ENCODE results near the gene PPIC. TPM values are rescaled to one million over a fixed set of nuclear protein-coding genes. Genes with fewer than 3 reads are reported as not detected.

PPIC gene
- total and polyA plus RNA-seq, 8 donors, result 31.4 to 51.4 (median 38.3) TPM

DNA sequence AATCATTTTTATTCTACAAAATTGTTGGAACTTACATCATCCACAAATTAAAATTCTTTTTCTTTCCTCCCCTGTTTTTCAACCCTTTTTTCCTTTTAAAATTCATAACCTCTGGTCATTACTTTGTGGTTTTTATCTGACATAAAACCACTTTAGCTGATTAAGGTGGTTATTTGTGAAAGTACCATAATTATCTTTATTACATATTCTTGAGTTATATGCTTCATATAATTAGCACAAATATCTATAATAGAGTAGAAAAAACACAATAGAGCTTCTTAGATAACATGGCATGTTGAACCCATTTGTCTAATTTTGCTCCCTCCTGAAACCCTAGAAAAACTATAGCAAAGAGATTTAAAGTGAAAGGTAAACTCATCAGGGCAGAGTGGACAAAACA is 22.9 kb upstream of the PPIC start:
- Histone ChIP-seq H3K4me3 (no peak overlapping the region), H3K27ac (no peak overlapping the region), H3K27me3 (no peaks in the 10 kb centered on the region), H3K9me3 (peaks cover 0 to 31% of the 10 kb centered on the region in 2 donors), H3K4me1 (no peaks in the 10 kb centered on the region), H3K36me3 (no peaks in the 10 kb centered on the region)
- intact Hi-C loops (cut with DNase I), result no loop called here
- no peak for TF ChIP-seq CTCF (IDR thresholded peaks at IDR 0.05)
- ATAC-seq, result no peak
- no peak for DNase-seq

DNA sequence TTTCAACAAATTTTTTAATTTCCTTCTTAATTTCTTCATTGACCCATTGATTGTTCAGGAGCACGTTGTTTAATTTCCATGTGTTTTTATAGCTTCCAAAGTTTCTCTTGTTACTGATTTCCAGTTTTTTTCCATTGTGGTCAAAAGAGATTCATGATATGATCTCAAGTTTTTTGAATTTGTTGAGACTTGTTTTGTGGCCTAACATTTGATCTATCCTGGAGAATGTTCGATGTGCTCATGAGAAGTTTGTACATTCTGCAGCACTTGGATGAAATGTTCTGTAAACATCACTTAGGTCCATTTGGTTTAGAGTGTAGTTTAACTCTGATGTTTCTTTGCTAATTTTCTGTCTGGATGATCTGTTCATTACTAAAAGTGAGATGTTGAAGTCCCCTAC is 14.7 kb upstream of the PPIC start:
- DNase-seq (no peak), ATAC-seq (no peak)
- H3K36me3 ChIP-seq, result no peaks in the 10 kb centered on the region
- H3K9me3 ChIP-seq, result peaks cover 0 to 6% of the 10 kb centered on the region in 2 donors
- intact Hi-C loops (cut with DNase I), result no loop called here
- TF ChIP-seq CTCF (IDR thresholded peaks at IDR 0.05), result no peak
- no peaks in the 10 kb centered on the region for H3K4me1 ChIP-seq
- no peak overlapping the region for H3K27ac ChIP-seq
- no peak overlapping the region for H3K4me3 ChIP-seq
- no peaks in the 10 kb centered on the region for H3K27me3 ChIP-seq

DNA sequence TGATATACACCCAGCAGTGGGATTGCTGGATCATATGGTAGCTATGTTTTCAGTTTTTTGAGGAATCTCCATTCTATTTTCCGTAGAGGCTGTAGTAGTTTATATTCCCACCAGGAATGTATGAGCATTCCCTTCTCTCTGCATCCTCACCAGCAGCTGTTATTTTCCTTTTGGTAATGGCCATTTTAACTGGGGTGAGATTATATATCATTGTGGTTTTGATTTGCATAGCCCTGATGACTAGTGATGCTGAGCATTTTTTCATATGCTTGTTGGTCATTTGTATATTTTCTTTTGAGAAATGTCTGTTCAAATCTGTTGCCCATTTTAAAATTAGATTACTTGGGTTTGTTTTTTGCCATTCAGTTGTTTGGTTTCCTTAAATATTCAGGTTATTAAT is 11.2 kb upstream of the PPIC start:
- ATAC-seq, result no peak
- no peaks in the 10 kb centered on the region for H3K4me1 ChIP-seq
- no peak for TF ChIP-seq CTCF (IDR thresholded peaks at IDR 0.05)
- no peaks in the 10 kb centered on the region for H3K27me3 ChIP-seq
- intact Hi-C loops (cut with DNase I), result no loop called here
- DNase-seq, result no peak
- H3K9me3 ChIP-seq, result peaks cover 0 to 5% of the 10 kb centered on the region in 2 donors
- no peaks in the 10 kb centered on the region for H3K36me3 ChIP-seq
- no peak overlapping the region for H3K27ac ChIP-seq
- H3K4me3 ChIP-seq, result no peak overlapping the region

GRCh38 chr5:123046222-123046621 is 9.7 kb upstream of the PPIC start:
- ATAC-seq (no peak), DNase-seq (no peak)
- TF ChIP-seq CTCF (IDR thresholded peaks at IDR 0.05), result no peak
- intact Hi-C loops (cut with DNase I), result no loop called here
- H3K36me3 ChIP-seq, result no peaks in the 10 kb centered on the region
- no peak overlapping the region for H3K4me3 ChIP-seq
- H3K27ac ChIP-seq, result no peak overlapping the region
- no peaks in the 10 kb centered on the region for H3K4me1 ChIP-seq
- no peaks in the 10 kb centered on the region for H3K27me3 ChIP-seq
- H3K9me3 ChIP-seq, result no peaks in the 10 kb centered on the region

GRCh38 chr5:123044926-123045617 is 8.5 kb upstream of the PPIC start:
- Histone ChIP-seq H3K27me3 (no peaks in the 10 kb centered on the region), H3K4me3 (no peak overlapping the region), H3K4me1 (no peaks in the 10 kb centered on the region), H3K36me3 (no peaks in the 10 kb centered on the region), H3K9me3 (no peaks in the 10 kb centered on the region), H3K27ac (no peak overlapping the region)
- no peak for TF ChIP-seq CTCF (IDR thresholded peaks at IDR 0.05)
- intact Hi-C loops (cut with DNase I), result no loop called here
- ATAC-seq, result no peak
- no peak for DNase-seq
